Right ventricle myocardium superior (tissue), 1 donor: ENCODE results near the gene SGCA. TPM values are rescaled to one million over a fixed set of nuclear protein-coding genes. Genes with fewer than 3 reads are reported as not detected.

Source experiments
- ATAC-seq: fragments of 200-7000 bp; cut with Tn5 transposase; one replicate; pipeline ENCODE4 v1.9.1; 2020; ENCODE audit warnings: mild to moderate bottlenecking; ENCODE audit not compliant: poor library complexity
- DNase-seq: peaks from one replicate; pipeline ENCODE4 v3.0.0-alpha.2; 2020
- intact Hi-C: fragments of 100-400 bp; cut with DNase I; formaldehyde crosslinking; loops from one replicate; pipeline ENCODE4 v1.11.2; 2022
- total RNA-seq: library from RNA; stranded (reverse); fragmentation: NEBNext Ultra II Directional; extraction: Animal tissue kit (Norgen Biotek cat#: 25700); gene quantifications from one replicate; pipeline ENCODE4 v1.2.1, GENCODE V29; 2021
- donor health status: DM: no; HTN: yes; CAD: no; lungs with severe emphysema.

The SGCA gene
- total RNA-seq, 1 donor from 2014 or later, result 135 TPM

GRCh38 chr17:50175035-50175807, 9.4 kb downstream of the SGCA start:
- no peak for ATAC-seq
- DNase-seq, result peak; percentile 41
- intact Hi-C loops, result no loop called here

- intact Hi-C loops, result no loop called here
- ATAC-seq (peak; percentile 16), DNase-seq (peak; percentile 33)
These were observed 11.0 kb downstream of the SGCA start for GRCh38 chr17:50176559-50177357.

DNA sequence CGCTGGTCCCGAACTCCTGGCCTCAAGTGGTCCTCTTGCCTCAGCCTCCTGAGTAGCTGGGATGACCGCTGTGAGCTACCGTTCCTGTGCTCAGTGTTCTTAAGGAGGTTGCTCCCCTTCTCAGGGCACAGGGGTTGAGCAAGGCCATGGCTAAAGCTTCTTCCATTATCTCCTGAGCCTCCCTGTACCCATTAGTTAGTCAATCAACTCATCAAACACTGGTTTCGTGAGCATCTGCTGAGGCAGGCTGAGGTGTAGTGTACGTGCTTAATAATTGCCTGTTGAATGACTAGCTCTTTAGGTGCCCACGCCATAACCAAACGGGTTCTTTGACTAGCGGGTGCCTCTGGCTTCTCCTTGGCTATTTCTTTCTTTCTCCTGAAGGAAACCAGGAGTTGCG, 11.7 kb downstream of the SGCA start:
- peak; percentile 19 for DNase-seq
- intact Hi-C loops, result no loop called here
- no peak for ATAC-seq

GRCh38 chr17:50177983-50178834, 12.4 kb downstream of the SGCA start:
- ATAC-seq (peak; percentile 86), DNase-seq (peak; percentile 85)
- intact Hi-C loops, result no loop called here

GRCh38 chr17:50180111-50180510, 14.3 kb downstream of the SGCA start:
- DNase-seq (peak; percentile 12), ATAC-seq (no peak)
- intact Hi-C loops, result no loop called here

DNA sequence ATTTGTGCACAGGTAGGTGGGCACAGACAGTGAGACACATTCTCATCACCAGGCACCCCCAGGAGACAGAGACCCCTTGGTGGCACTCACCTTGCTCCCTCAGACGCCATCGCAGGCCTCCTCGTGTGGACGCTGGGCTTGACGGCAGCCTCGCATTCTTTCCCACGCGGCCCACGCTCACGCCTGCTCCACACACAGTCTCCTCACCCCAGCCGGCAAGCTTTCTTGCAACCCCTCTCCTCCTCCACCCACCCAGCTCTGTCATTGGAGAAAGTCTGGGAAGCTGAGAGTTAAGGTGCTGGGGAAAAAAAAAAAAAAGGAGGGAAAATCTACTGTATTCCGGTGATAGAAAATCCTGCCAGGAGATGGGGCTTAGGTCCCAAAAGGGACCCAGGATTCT, 14.8 kb downstream of the SGCA start:
- intact Hi-C loops, result no loop called here
- ATAC-seq, result no peak
- DNase-seq, result peak; percentile 31

DNA sequence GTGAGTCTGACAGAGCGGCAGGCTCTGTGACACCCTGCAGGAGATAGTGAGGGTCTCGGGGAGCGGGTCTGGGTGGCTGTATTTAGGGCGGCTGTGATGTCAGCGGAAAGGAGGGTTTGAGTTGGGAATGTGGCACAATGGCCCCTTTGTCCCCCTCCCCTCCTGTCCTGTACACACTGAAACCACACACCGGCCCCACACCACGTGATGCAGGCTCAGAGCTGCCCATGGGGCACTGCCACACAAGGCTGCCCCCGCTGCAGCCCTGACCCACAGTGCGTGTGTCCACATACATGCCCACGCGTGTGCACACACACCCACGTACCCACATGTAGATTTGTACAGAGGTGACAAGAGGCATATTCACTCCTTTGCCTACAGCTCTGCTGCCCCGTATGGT, 15.3 kb downstream of the SGCA start:
- intact Hi-C loops, result no loop called here
- DNase-seq (peak; percentile 33), ATAC-seq (no peak)

DNA sequence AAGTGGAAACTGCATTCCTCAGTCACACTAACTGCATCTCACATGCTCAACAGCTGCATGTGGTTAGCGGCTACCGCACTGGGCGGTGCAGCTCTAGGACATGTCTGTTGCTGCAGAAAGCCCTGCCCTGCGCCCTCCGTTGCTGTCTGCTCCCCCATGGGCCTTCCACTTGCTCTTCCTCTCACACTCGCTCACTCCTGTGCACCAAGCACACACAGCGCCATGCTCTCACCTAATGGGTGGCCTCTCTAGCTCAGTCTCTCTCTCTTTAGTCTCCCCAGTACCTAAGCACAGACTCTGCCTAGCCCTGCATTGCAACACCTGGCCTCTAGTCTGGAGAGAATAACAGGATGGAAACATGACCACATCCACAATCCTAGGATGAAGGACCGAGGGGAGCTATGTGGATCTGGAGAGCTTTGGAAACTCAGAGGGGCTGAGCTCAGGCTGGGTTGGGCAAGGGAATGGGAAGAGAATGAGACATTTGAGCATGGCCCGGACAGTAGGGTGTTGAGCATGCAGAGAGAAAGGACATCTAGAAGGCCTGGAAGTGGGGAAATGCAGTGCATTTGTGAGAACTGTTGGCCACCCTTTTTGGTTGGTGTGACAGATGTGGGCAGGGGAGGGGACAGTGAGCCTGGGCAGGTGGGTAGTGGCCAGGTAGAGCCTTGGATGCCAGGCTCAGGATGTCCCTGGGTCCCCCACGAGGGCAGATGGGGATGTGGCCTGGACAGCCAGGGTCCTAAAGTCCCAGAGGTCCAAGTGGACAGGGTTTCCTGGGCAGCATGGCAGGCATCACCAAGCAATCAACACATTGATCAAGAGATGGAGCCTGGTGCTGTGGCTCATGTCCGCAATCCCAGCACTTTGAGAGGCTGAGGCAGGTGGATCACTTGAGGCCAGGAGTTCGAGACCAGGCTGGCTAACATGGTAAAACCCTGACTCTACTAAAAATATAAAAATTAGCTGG, 16.1 kb downstream of the SGCA start:
- intact Hi-C loops, result no loop called here
- ATAC-seq (no peak), DNase-seq (no peak)

DNA sequence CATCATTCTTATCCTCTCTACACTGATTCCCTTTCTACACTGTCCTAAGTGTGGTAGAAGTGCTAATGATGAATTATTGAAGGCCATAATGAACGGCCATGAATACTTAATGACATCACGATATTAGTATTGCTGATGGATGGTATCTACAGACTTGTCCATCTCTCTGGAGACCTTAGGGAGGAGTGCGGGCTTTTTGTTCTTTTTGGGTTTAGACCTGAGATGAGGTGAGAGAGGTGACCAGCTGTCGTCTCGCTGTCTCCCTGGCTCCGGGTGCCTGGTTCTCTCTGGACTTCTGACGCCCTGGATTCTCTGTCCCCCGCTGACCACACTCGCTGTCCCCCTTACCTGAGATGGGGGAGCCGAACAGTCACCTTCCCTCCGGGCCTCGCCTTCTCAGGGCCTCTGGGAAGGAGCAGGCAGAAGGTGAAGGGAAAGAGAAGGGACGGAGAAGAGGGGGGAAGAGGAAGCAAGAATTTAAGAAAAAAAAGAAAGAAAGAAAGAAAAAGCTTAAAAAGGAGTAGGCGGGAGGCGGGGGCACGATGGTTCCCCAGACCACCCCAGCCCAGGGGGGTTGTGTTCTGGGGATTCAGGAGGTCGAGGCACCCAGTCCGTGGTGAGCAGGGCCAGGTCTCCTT, 17.1 kb downstream of the SGCA start:
- DNase-seq (peak; percentile 17), ATAC-seq (no peak)
- intact Hi-C loops, result no loop called here

GRCh38 chr17:50183421-50183994, 17.7 kb downstream of the SGCA start:
- DNase-seq, result peak; percentile 20
- intact Hi-C loops, result no loop called here
- no peak for ATAC-seq

- no peak for ATAC-seq
- intact Hi-C loops, result no loop called here
- peak; percentile 36 for DNase-seq
These were observed 18.3 kb downstream of the SGCA start for GRCh38 chr17:50184064-50184463.

GRCh38 chr17:50184611-50185398, 19.0 kb downstream of the SGCA start:
- DNase-seq, result peak; percentile 66
- peak; percentile 34 for ATAC-seq
- intact Hi-C loops, result no loop called here

- intact Hi-C loops, result no loop called here
- ATAC-seq (no peak), DNase-seq (no peak)
These were observed 20.0 kb downstream of the SGCA start for GRCh38 chr17:50185631-50186471.

DNA sequence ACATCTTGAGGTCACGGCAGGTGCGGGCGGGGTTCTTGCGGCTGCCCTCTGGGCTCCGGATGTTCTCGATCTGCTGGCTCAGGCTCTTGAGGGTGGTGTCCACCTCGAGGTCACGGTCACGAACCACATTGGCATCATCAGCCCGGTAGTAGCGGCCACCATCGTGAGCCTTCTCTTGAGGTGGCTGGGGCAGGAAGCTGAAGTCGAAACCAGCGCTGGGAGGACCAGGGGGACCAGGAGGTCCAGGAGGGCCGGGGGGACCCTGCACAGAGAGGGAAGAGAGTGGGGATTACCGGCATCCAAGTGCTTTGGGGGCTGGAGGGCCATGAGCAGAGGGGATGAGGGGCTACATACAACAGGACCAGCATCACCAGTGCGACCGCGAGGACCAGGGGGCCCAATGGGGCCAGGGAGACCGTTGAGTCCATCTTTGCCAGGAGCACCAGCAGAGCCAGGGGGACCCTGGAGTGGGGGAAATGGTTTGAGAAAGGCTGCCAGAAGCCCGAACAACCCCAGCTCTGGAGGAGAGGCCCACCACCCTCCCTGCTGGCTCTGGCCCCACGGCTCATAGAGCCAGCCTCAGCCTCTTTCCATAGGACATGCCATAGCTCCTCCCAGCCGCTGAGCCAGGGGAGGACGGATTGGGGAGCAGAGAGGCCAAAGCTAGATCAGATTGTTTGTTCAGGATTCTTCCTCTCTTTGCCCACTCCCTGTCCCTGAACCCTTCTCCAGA, 21.0 kb downstream of the SGCA start:
- no peak for DNase-seq
- intact Hi-C loops, result no loop called here
- no peak for ATAC-seq

DNA sequence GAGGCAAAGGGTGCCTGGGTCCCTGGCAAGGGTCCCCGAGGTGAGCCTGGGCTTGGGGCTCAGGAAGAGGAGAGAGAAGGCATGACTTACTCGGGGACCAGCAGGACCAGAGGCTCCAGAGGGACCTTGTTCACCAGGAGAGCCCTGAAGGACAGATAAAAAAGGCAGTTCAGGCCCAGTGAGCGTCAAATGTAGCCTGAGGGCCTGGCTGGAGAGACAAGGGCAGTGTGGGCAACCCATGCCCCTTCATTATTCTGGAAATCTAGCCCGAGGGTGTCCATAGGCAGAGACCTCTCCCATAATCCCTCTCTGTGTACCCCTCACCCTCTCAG, 21.6 kb downstream of the SGCA start:
- no peak for DNase-seq
- intact Hi-C loops, result no loop called here
- no peak for ATAC-seq
